ENCODE measurements around the gene OXA1L. TPM values are rescaled to one million over a fixed set of nuclear protein-coding genes. Genes with fewer than 3 reads are reported as not detected.

Gene OXA1L
- total RNA-seq, 1 experiment from 2014 or later: 71.3 TPM

DNA sequence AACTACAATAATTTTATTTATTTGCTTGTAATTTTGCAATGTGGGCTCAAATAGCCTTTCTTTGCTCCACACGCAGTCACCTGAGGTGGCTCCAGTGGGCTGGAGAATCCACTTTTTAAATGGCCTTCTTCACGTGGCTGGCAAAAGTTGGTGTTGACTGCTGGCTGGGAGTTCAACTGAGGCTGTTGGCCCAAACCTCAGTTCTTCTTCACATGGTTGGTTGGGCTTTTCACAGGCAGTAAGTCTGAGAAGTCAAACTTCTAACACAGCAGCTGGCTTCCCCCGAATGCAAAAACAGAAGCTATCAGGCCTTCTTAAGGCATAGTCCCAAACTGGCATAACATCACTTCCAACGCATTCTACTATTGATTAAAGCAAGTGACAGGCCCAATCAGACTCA is 2.1 kb upstream of the OXA1L start:
- ATAC-seq: no peak
- Histone ChIP-seq H3K27me3 (ENCODE audit: control insufficient read depth, insufficient read depth, low read length) (no peaks in the 10 kb centered on the region), H3K36me3 (ENCODE audit: control insufficient read depth, insufficient read depth, low read length) (peaks cover 8% of the 10 kb centered on the region; the same call in 1 of the 2 replicates), H3K9me3 (ENCODE audit: control insufficient read depth, insufficient read depth, low read depth, low read length) (no peaks in the 10 kb centered on the region), H3K4me1 (ENCODE audit: control insufficient read depth, insufficient read depth, low read length) (peaks cover 6% of the 10 kb centered on the region; the same call in 1 of the 2 replicates), H3K4me3 (ENCODE audit: low read depth in 2 of 2, low read length in 2 of 2) (no peak overlapping the region), H3K27ac (ENCODE audit: low read length) (no peak overlapping the region)
- no peak for DNase-seq (ENCODE audit: low read depth, low spot score)
- in situ Hi-C loops (cut with HindIII; ENCODE audit: low pct_unique_long_range_greater_than_20kb, low sequenced_read_pairs) (no loop called here), intact Hi-C loops (cut with micrococcal nuclease; ENCODE audit: unreplicated experiment) (no loop called here)
- no TSS peak for BruUV-seq (replicated peaks)
- POLR2A ChIA-PET: interaction anchor here (0.6 kb wide), 1 partner anchor 73 kb away, joined by 9 read pairs; no protein-coding TSS in a partner anchor
- CTCF ChIA-PET: no interaction called here
- TF ChIP-seq SIN3A (IDR thresholded peaks at IDR 0.05; ENCODE audit: borderline replicate concordance, insufficient read depth, low read depth, low read length) (no peak), TCF7L2 (IDR thresholded peaks at IDR 0.05; ENCODE audit: low read depth, low read length) (no peak), POLR2AphosphoS5 (IDR thresholded peaks at IDR 0.05; ENCODE audit: low read depth, low read length) (no peak)
- TF ChIP-seq, protein P1, sequence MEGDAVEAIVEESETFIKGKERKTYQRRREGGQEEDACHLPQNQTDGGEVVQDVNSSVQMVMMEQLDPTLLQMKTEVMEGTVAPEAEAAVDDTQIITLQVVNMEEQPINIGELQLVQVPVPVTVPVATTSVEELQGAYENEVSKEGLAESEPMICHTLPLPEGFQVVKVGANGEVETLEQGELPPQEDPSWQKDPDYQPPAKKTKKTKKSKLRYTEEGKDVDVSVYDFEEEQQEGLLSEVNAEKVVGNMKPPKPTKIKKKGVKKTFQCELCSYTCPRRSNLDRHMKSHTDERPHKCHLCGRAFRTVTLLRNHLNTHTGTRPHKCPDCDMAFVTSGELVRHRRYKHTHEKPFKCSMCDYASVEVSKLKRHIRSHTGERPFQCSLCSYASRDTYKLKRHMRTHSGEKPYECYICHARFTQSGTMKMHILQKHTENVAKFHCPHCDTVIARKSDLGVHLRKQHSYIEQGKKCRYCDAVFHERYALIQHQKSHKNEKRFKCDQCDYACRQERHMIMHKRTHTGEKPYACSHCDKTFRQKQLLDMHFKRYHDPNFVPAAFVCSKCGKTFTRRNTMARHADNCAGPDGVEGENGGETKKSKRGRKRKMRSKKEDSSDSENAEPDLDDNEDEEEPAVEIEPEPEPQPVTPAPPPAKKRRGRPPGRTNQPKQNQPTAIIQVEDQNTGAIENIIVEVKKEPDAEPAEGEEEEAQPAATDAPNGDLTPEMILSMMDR (IDR thresholded peaks at IDR 0.05): no peak
- TF ChIP-seq, protein P2, sequence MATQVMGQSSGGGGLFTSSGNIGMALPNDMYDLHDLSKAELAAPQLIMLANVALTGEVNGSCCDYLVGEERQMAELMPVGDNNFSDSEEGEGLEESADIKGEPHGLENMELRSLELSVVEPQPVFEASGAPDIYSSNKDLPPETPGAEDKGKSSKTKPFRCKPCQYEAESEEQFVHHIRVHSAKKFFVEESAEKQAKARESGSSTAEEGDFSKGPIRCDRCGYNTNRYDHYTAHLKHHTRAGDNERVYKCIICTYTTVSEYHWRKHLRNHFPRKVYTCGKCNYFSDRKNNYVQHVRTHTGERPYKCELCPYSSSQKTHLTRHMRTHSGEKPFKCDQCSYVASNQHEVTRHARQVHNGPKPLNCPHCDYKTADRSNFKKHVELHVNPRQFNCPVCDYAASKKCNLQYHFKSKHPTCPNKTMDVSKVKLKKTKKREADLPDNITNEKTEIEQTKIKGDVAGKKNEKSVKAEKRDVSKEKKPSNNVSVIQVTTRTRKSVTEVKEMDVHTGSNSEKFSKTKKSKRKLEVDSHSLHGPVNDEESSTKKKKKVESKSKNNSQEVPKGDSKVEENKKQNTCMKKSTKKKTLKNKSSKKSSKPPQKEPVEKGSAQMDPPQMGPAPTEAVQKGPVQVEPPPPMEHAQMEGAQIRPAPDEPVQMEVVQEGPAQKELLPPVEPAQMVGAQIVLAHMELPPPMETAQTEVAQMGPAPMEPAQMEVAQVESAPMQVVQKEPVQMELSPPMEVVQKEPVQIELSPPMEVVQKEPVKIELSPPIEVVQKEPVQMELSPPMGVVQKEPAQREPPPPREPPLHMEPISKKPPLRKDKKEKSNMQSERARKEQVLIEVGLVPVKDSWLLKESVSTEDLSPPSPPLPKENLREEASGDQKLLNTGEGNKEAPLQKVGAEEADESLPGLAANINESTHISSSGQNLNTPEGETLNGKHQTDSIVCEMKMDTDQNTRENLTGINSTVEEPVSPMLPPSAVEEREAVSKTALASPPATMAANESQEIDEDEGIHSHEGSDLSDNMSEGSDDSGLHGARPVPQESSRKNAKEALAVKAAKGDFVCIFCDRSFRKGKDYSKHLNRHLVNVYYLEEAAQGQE (IDR thresholded peaks at IDR 0.05; ENCODE audit: insufficient read depth in 1 of 2, low read depth in 2 of 2, low read length in 1 of 2): no peak

DNA sequence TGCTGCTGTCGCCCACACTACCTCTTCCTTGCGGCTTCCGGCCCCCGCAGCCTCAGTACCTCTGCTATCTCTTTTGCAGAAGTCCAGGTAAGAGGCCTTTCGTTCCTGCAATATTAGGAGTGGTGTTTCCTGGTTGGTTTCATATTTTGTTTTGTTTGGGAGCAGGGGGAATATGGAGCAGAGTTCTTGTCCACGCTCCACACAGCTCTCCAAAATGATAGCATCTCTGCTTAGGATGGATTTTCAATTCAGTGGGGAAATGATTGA is 768 bp downstream of the OXA1L start:
- no peak for ATAC-seq
- in situ Hi-C loops (cut with HindIII; ENCODE audit: low pct_unique_long_range_greater_than_20kb, low sequenced_read_pairs) (no loop called here), intact Hi-C loops (cut with micrococcal nuclease; ENCODE audit: unreplicated experiment) (no loop called here)
- Histone ChIP-seq H3K4me1 (ENCODE audit: control insufficient read depth, insufficient read depth, low read length) (peaks cover 6% of the 10 kb centered on the region; the same call in 1 of the 2 replicates), H3K9me3 (ENCODE audit: control insufficient read depth, insufficient read depth, low read depth, low read length) (no peaks in the 10 kb centered on the region), H3K27ac (ENCODE audit: low read length) (peak overlapping the region; percentile 99), H3K27me3 (ENCODE audit: control insufficient read depth, insufficient read depth, low read length) (no peaks in the 10 kb centered on the region), H3K4me3 (ENCODE audit: low read depth in 2 of 2, low read length in 2 of 2) (peak overlapping the region; percentile 89 to 91), H3K36me3 (ENCODE audit: control insufficient read depth, insufficient read depth, low read length) (peaks cover 18% of the 10 kb centered on the region)
- CTCF ChIA-PET: no interaction called here
- no peak for DNase-seq (ENCODE audit: low read depth, low spot score)
- BruUV-seq (replicated peaks): no TSS peak
- TF ChIP-seq TCF7L2 (IDR thresholded peaks at IDR 0.05; ENCODE audit: low read depth, low read length): no peak
- TF ChIP-seq POLR2AphosphoS5 (IDR thresholded peaks at IDR 0.05; ENCODE audit: low read depth, low read length): no peak
- TF ChIP-seq, protein P2 (IDR thresholded peaks at IDR 0.05; ENCODE audit: insufficient read depth in 1 of 2, low read depth in 2 of 2, low read length in 1 of 2): no peak
- TF ChIP-seq SIN3A (IDR thresholded peaks at IDR 0.05; ENCODE audit: borderline replicate concordance, insufficient read depth, low read depth, low read length): no peak
- TF ChIP-seq, protein P1 (IDR thresholded peaks at IDR 0.05): no peak
- POLR2A ChIA-PET: interaction anchor here (2.1 kb wide), 1 partner anchor 178 kb away, joined by 8 read pairs; the partner anchor contains the start of gene DAD1

Data from Panc1 (cell line).